Stomach (tissue), 9 donors: Measurements from ENCODE around the gene A1BG. TPM values are rescaled to one million over a fixed set of nuclear protein-coding genes. Genes with fewer than 3 reads are reported as not detected.

Experiments
- DNase-seq, 2 donors: peaks; one replicate each; pipeline versions ENCODE4 v3.0.0 to v3.0.0-alpha.2; 2013 to 2019
- H3K27ac ChIP-seq, 5 donors: fragments of 200-600 bp in 4 of 5; sonication (generic) in 4 of 5; one replicate each; pipeline ENCODE4 v1.5.1; 2013 to 2019; ENCODE audit warnings: mild to moderate bottlenecking in 1 of 5, moderate library complexity in 1 of 5
- H3K27me3 ChIP-seq, 3 donors: fragments of 200-600 bp; sonication (generic); one replicate each; pipeline ENCODE4 v1.5.1; 2017 to 2019; ENCODE audit warnings: mixed run types in 1 of 3
- H3K36me3 ChIP-seq, 4 donors: fragments of 200-600 bp; sonication (generic); 1 replicate in 3 of 4; 2 replicates in 1 of 4; pipeline ENCODE4 v1.5.1; 2016 to 2019
- H3K4me1 ChIP-seq, 4 donors: fragments of 200-600 bp; sonication (generic); one replicate each; pipeline ENCODE4 v1.5.1; 2016 to 2019
- H3K4me3 ChIP-seq, 4 donors: fragments of 200-600 bp; sonication (generic) in 3 of 4; one replicate each; pipeline ENCODE4 v1.5.1; 2016 to 2019; ENCODE audit warnings: mild to moderate bottlenecking in 1 of 4
- H3K9me3 ChIP-seq, 4 donors: fragments of 200-600 bp; sonication (generic); one replicate each; pipeline ENCODE4 v1.5.1; 2016 to 2019
- CTCF ChIP-seq, 7 experiments: fragments of 450-650 bp in 4 of 7; fragments of 200-600 bp in 3 of 7; sonication (generic) in 3 of 7; IDR thresholded peaks; one replicate each; pipeline ENCODE4 v1.5.1; 2016 to 2019; ENCODE audit warnings: antibody characterized with exemption in 7 of 7, control low read depth in 2 of 7, mild to moderate bottlenecking in 1 of 7
- EP300 ChIP-seq: sonication (generic); formaldehyde crosslinking; IDR thresholded peaks from one replicate; pipeline ENCODE4 v1.6.1; 2017; ENCODE audit warnings: antibody characterized with exemption
- POLR2A ChIP-seq, 4 donors: fragments of 450-650 bp; IDR thresholded peaks; one replicate each; pipeline ENCODE4 v1.6.1; 2016; ENCODE audit warnings: antibody characterized with exemption in 4 of 4, control low read depth in 2 of 4, mild to moderate bottlenecking in 1 of 4, moderate library complexity in 1 of 4
- POLR2AphosphoS5 ChIP-seq, 3 donors: sonication (generic); formaldehyde crosslinking; IDR thresholded peaks; one replicate each; pipeline ENCODE4 v1.6.1; 2016; ENCODE audit warnings: antibody characterized with exemption in 3 of 3
- WGBS, 5 donors: extraction: QIAGEN DNeasy Blood & Tissue Kit in 3 of 5; methylation state at CpG; one replicate each; pipeline versions ENCODE4 v1.1.5 to v1.1.7; 2013 to 2018; 5-methylcytosine and 5-hydroxymethylcytosine counted together
- intact Hi-C: fragments of 100-400 bp; cut with DNase I; formaldehyde crosslinking; loops from one replicate; pipeline ENCODE4 v1.15.1; 2023; ENCODE audit warnings: low total_unique reads
- polyA plus RNA-seq, 3 donors: library from polyadenylated mRNA; stranded (reverse); fragments of 200-250 nt; gene quantifications; one replicate each; pipeline ENCODE4 v1.2.3, GENCODE V29; 2013
- total RNA-seq, 5 donors: library from RNA; depleted of rRNA; stranded (reverse); fragments of >200 nt; gene quantifications; one replicate each; pipeline versions ENCODE4 v1.1.0 to v1.2.3, GENCODE V29; 2014 to 2016
- donor health status: healthy with polysubstance abuse.
- donor health status: Bipolar disorder and iron deficiency.
- donor health status: healthy.

Gene A1BG
- total and polyA plus RNA-seq, 8 donors: 1.1 to 61.7 (median 25.3) TPM; not detected in 2

- no peak for DNase-seq
- peaks cover 0 to 3% (median 0%) of the 10 kb centered on the region in 4 donors for H3K36me3 ChIP-seq
- no peak overlapping the region for H3K27ac ChIP-seq
- peaks cover 0 to 55% (median 14%) of the 10 kb centered on the region in 3 donors for H3K27me3 ChIP-seq
- intact Hi-C loops: no loop called here
- H3K9me3 ChIP-seq: peaks cover 2 to 17% (median 12%) of the 10 kb centered on the region in 4 donors
- 67 to 83% (median 73%) methylated on average over 8 to 19 of the region's 19 CpGs for WGBS, 5 donors
- peak overlapping the region in 2 of 4 donors; percentile 28 to 50 for H3K4me3 ChIP-seq
- no peak for TF ChIP-seq CTCF (IDR thresholded peaks at IDR 0.05)
- TF ChIP-seq EP300: no peak
- TF ChIP-seq POLR2AphosphoS5 (IDR thresholded peaks at IDR 0.05): no peak
- no peak for TF ChIP-seq POLR2A (IDR thresholded peaks at IDR 0.05)
- H3K4me1 ChIP-seq: peaks cover 11 to 33% (median 28%) of the 10 kb centered on the region in 4 donors
Observed at GRCh38 chr19:58357481-58358145, 4.3 kb upstream of the A1BG start.

- H3K36me3 ChIP-seq: peaks cover 0 to 3% (median 0%) of the 10 kb centered on the region in 4 donors
- intact Hi-C loops: no loop called here
- peak overlapping the region; percentile 23 to 50 (median 30) for H3K4me3 ChIP-seq
- H3K9me3 ChIP-seq: peaks cover 2 to 17% (median 12%) of the 10 kb centered on the region in 4 donors
- peaks cover 0 to 62% (median 14%) of the 10 kb centered on the region in 3 donors for H3K27me3 ChIP-seq
- 28 to 60% (median 50%) methylated on average over 44 to 75 of the region's 75 CpGs for WGBS, 5 donors
- H3K27ac ChIP-seq: no peak overlapping the region
- no peak for TF ChIP-seq POLR2AphosphoS5 (IDR thresholded peaks at IDR 0.05)
- TF ChIP-seq EP300: no peak
- no peak for TF ChIP-seq CTCF (IDR thresholded peaks at IDR 0.05)
- TF ChIP-seq POLR2A (IDR thresholded peaks at IDR 0.05): no peak
- DNase-seq: peak in 1 of 2 donors; percentile 52
- peaks cover 11 to 32% (median 27%) of the 10 kb centered on the region in 4 donors for H3K4me1 ChIP-seq
Observed at GRCh38 chr19:58356766-58357480, 3.6 kb upstream of the A1BG start.

- WGBS, 5 donors: 13 to 33% (median 23%) methylated on average over 14 to 94 of the region's 94 CpGs
- DNase-seq: peak in 1 of 2 donors; percentile 75
- no peak for TF ChIP-seq POLR2AphosphoS5 (IDR thresholded peaks at IDR 0.05)
- Histone ChIP-seq H3K36me3 (peaks cover 0 to 3% (median 0%) of the 10 kb centered on the region in 4 donors), H3K4me3 (peak overlapping the region; percentile 23 to 50 (median 30)), H3K9me3 (peaks cover 2 to 17% (median 12%) of the 10 kb centered on the region in 4 donors), H3K27me3 (peaks cover 0 to 70% (median 15%) of the 10 kb centered on the region in 3 donors), H3K27ac (no peak overlapping the region), H3K4me1 (peaks cover 7 to 25% (median 21%) of the 10 kb centered on the region in 4 donors)
- intact Hi-C loops: no loop called here
Observed at GRCh38 chr19:58355908-58356765, 2.8 kb upstream of the A1BG start.

- H3K4me3 ChIP-seq: no peak overlapping the region
- peaks cover 5 to 78% (median 23%) of the 10 kb centered on the region in 3 donors for H3K27me3 ChIP-seq
- H3K36me3 ChIP-seq: peaks cover 0 to 5% (median 0%) of the 10 kb centered on the region in 4 donors
- intact Hi-C loops: no loop called here
- H3K9me3 ChIP-seq: peaks cover 2 to 17% (median 12%) of the 10 kb centered on the region in 4 donors
- WGBS, 5 donors: 89 to 96% (median 92%) methylated on average over 9 to 10 of the region's 10 CpGs
- no peak for DNase-seq
- peaks cover 7 to 32% (median 27%) of the 10 kb centered on the region in 4 donors for H3K4me1 ChIP-seq
- TF ChIP-seq POLR2AphosphoS5 (IDR thresholded peaks at IDR 0.05) (no peak), CTCF (IDR thresholded peaks at IDR 0.05) (no peak), POLR2A (IDR thresholded peaks at IDR 0.05) (no peak), EP300 (no peak)
- no peak overlapping the region for H3K27ac ChIP-seq
Observed at GRCh38 chr19:58355215-58355796, 2.0 kb upstream of the A1BG start.
